ENCODE results near the gene TEX54. TPM values are rescaled to one million over a fixed set of nuclear protein-coding genes. Genes with fewer than 3 reads are reported as not detected.

TEX54 gene
- total and polyA plus RNA-seq, 4 donors, result 1.6 TPM; not detected in 3

DNA sequence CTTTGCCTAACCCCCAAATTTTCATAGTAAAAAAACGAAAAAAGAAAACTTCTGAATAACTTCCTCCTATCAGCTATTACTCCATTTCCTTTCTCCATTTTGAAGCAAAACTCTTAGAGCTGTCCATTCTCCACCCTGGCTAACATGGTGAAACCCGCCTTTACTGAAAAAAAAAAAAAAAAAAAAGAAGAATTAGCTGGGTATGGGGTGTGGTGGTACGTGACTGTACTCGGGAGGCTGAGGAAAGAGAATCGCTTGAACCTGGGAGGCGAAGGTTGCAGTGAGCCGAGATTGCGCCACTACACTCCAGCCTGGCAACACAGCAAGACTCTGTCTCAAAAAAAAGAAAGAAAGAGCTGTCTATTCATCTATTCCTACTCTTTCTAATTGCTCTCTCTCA, 16.1 kb downstream of the TEX54 start:
- Histone ChIP-seq H3K4me1 (ENCODE audit: control insufficient read depth in 4 of 4, insufficient read depth in 4 of 4, low read length in 3 of 4) (no peaks in the 10 kb centered on the region), H3K4me3 (ENCODE audit: low read depth in 1 of 3, low read length in 3 of 3) (no peak overlapping the region), H3K9ac (ENCODE audit: low read depth in 1 of 2, low read length in 2 of 2) (no peak overlapping the region), H3K9me3 (ENCODE audit: control insufficient read depth in 4 of 4, low read length in 3 of 4) (no peaks in the 10 kb centered on the region), H3K36me3 (ENCODE audit: control insufficient read depth in 4 of 4, insufficient read depth in 3 of 4, low read depth in 1 of 4, low read length in 3 of 4) (peaks cover 18 to 41% (median 23%) of the 10 kb centered on the region in 4 donors), H3K27ac (ENCODE audit: low read depth in 1 of 2, low read length in 2 of 2) (no peak overlapping the region), H3K27me3 (ENCODE audit: control insufficient read depth in 4 of 4, insufficient read depth in 4 of 4, low read length in 3 of 4) (no peaks in the 10 kb centered on the region)
- no peak for DNase-seq (ENCODE audit: low spot score)
- no peak for TF ChIP-seq CTCF (IDR thresholded peaks at IDR 0.05; ENCODE audit: low read depth, low read length, missing input control)
- no peak for TF ChIP-seq FOXA1 (IDR thresholded peaks at IDR 0.05)
- no peak for TF ChIP-seq MAX (IDR thresholded peaks at IDR 0.05)
- no peak for TF ChIP-seq FOXA2 (IDR thresholded peaks at IDR 0.05)
- TF ChIP-seq RAD21 (IDR thresholded peaks at IDR 0.05), result no peak
- TF ChIP-seq EGR1 (IDR thresholded peaks at IDR 0.05; ENCODE audit: low read depth in 2 of 2), result no peak
- TF ChIP-seq, protein P1, sequence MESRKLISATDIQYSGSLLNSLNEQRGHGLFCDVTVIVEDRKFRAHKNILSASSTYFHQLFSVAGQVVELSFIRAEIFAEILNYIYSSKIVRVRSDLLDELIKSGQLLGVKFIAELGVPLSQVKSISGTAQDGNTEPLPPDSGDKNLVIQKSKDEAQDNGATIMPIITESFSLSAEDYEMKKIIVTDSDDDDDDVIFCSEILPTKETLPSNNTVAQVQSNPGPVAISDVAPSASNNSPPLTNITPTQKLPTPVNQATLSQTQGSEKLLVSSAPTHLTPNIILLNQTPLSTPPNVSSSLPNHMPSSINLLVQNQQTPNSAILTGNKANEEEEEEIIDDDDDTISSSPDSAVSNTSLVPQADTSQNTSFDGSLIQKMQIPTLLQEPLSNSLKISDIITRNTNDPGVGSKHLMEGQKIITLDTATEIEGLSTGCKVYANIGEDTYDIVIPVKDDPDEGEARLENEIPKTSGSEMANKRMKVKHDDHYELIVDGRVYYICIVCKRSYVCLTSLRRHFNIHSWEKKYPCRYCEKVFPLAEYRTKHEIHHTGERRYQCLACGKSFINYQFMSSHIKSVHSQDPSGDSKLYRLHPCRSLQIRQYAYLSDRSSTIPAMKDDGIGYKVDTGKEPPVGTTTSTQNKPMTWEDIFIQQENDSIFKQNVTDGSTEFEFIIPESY (IDR thresholded peaks at IDR 0.05), result no peak
- no peak for TF ChIP-seq SP1 (IDR thresholded peaks at IDR 0.05)
- no peak for TF ChIP-seq GABPA (IDR thresholded peaks at IDR 0.05 in 1 of 2, conservative IDR thresholded peaks at IDR 0.05 in 1 of 2)
- TF ChIP-seq NR2F2 (IDR thresholded peaks at IDR 0.05), result no peak
- WGBS, result 82% methylated on average over 8 of the region's 8 CpGs

GRCh38 chr11:62811659-62812058, 21.0 kb downstream of the TEX54 start:
- Histone ChIP-seq H3K4me3 (ENCODE audit: low read depth in 1 of 3, low read length in 3 of 3) (no peak overlapping the region), H3K27ac (ENCODE audit: low read depth in 1 of 2, low read length in 2 of 2) (no peak overlapping the region), H3K27me3 (ENCODE audit: control insufficient read depth in 4 of 4, insufficient read depth in 4 of 4, low read length in 3 of 4) (no peaks in the 10 kb centered on the region), H3K36me3 (ENCODE audit: control insufficient read depth in 4 of 4, insufficient read depth in 3 of 4, low read depth in 1 of 4, low read length in 3 of 4) (peaks cover 0 to 14% (median 2%) of the 10 kb centered on the region in 4 donors), H3K9me3 (ENCODE audit: control insufficient read depth in 4 of 4, low read length in 3 of 4) (no peaks in the 10 kb centered on the region), H3K9ac (ENCODE audit: low read depth in 1 of 2, low read length in 2 of 2) (no peak overlapping the region), H3K4me1 (ENCODE audit: control insufficient read depth in 4 of 4, insufficient read depth in 4 of 4, low read length in 3 of 4) (peaks cover 0 to 5% (median under 1%) of the 10 kb centered on the region in 4 donors)
- DNase-seq (ENCODE audit: low spot score), result no peak
- WGBS, result 75% methylated on average over 2 of the region's 2 CpGs
- TF ChIP-seq, protein P1 (IDR thresholded peaks at IDR 0.05), result no peak
- TF ChIP-seq CTCF (IDR thresholded peaks at IDR 0.05; ENCODE audit: low read depth, low read length, missing input control) (no peak), FOXA1 (IDR thresholded peaks at IDR 0.05) (no peak), NR2F2 (IDR thresholded peaks at IDR 0.05) (no peak), YY1 (IDR thresholded peaks at IDR 0.05) (no peak), SP1 (IDR thresholded peaks at IDR 0.05) (no peak), GABPA (IDR thresholded peaks at IDR 0.05 in 1 of 2, conservative IDR thresholded peaks at IDR 0.05 in 1 of 2) (no peak), RXRA (IDR thresholded peaks at IDR 0.05) (no peak), EGR1 (IDR thresholded peaks at IDR 0.05; ENCODE audit: low read depth in 2 of 2) (no peak), MAX (IDR thresholded peaks at IDR 0.05) (no peak), HNF4A (conservative IDR thresholded peaks at IDR 0.05) (no peak), FOXA2 (IDR thresholded peaks at IDR 0.05) (no peak), JUND (IDR thresholded peaks at IDR 0.05) (no peak), HNF4G (IDR thresholded peaks at IDR 0.05) (no peak), RAD21 (IDR thresholded peaks at IDR 0.05) (no peak), TAF1 (conservative IDR thresholded peaks at IDR 0.05) (no peak)
- TF ChIP-seq, protein P2, sequence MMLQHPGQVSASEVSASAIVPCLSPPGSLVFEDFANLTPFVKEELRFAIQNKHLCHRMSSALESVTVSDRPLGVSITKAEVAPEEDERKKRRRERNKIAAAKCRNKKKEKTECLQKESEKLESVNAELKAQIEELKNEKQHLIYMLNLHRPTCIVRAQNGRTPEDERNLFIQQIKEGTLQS (IDR thresholded peaks at IDR 0.05), result no peak
